ENCODE measurements around the gene CGB5.
A peak's percentile ranks its signal among the peaks of the same experiment; 100 is the strongest.

CGB5 gene

GRCh38 chr19:49091391-49092038, 47.9 kb downstream of the CGB5 start:
- no peak for TF ChIP-seq POU2F2 (IDR thresholded peaks at IDR 0.05; ENCODE audit: low read depth, low read length)
- no peak for TF ChIP-seq TAF1 (IDR thresholded peaks at IDR 0.05; ENCODE audit: low read depth, low read length)
- no peak for TF ChIP-seq POLR2AphosphoS5 (IDR thresholded peaks at IDR 0.05; ENCODE audit: low read depth, low read length)
- no peak for TF ChIP-seq SPI1 (IDR thresholded peaks at IDR 0.05; ENCODE audit: low read depth, low read length)
- no peak for TF ChIP-seq PAX5 (IDR thresholded peaks at IDR 0.05; ENCODE audit: insufficient read depth, low read length, severe bottlenecking)
- no peak for TF ChIP-seq POLR2A (IDR thresholded peaks at IDR 0.05; ENCODE audit: low read depth, low read length)
- FAIRE-seq: peak; percentile 9

GRCh38 chr19:49092686-49093085, 49.0 kb downstream of the CGB5 start:
- no peak for DNase-seq (ENCODE audit: insufficient read length, low spot score)
- TF ChIP-seq PAX5 (IDR thresholded peaks at IDR 0.05; ENCODE audit: insufficient read depth, low read length, severe bottlenecking): no peak
- no peak for TF ChIP-seq SPI1 (IDR thresholded peaks at IDR 0.05; ENCODE audit: low read depth, low read length)
- no peak for TF ChIP-seq POLR2AphosphoS5 (IDR thresholded peaks at IDR 0.05; ENCODE audit: low read depth, low read length)
- no peak for TF ChIP-seq TAF1 (IDR thresholded peaks at IDR 0.05; ENCODE audit: low read depth, low read length)
- TF ChIP-seq POLR2A (IDR thresholded peaks at IDR 0.05; ENCODE audit: low read depth, low read length): no peak
- TF ChIP-seq POU2F2 (IDR thresholded peaks at IDR 0.05; ENCODE audit: low read depth, low read length): no peak
- no peak for FAIRE-seq

More at GRCh38 chr19:49091391-49092038, 47.9 kb downstream of the CGB5 start:
- DNase-seq (ENCODE audit: insufficient read length, low spot score): no peak

Measured in GM12891 (cell line).